WTC11 (cell line): ENCODE results near the gene NSL1. TPM values are rescaled to one million over a fixed set of nuclear protein-coding genes. Genes with fewer than 3 reads are reported as not detected.

Experiments
- ATAC-seq: fragments of 200-7000 bp; cut with Tn5 transposase; 2 replicates; pipeline ENCODE4 v1.10.0; 2021; ENCODE audit warnings: mild to moderate bottlenecking, moderate library complexity
- CTCF ChIA-PET: fragments of 300-600 bp; sonication (Branson Sonifier 250); formaldehyde crosslinking; loops from one replicate; lab custom pipeline; 2021; ENCODE audit warnings: antibody characterized with exemption; lab: Charles Lee
- POLR2A ChIA-PET: fragments of 350-600 bp; sonication (Branson Sonifier 250); formaldehyde crosslinking; loops from one replicate; lab custom pipeline; 2021; ENCODE audit warnings: antibody characterized with exemption; lab: Charles Lee
- DNase-seq: peaks from one replicate; pipeline ENCODE4 v3.0.0; 2021; ENCODE audit warnings: low spot score
- H3K27ac Mint-ChIP-seq: 2 replicates; pipeline ENCODE4 v1.8.0; 2021; ENCODE audit warnings: mixed read lengths
- H3K27me3 Mint-ChIP-seq: 2 replicates; pipeline ENCODE4 v1.8.0; 2021; ENCODE audit warnings: low read depth, mild to moderate bottlenecking, moderate library complexity, mixed read lengths
- H3K36me3 Mint-ChIP-seq: 2 replicates; pipeline ENCODE4 v1.8.0; 2021; ENCODE audit warnings: mixed read lengths
- H3K4me1 Mint-ChIP-seq: 2 replicates; pipeline ENCODE4 v1.8.0; 2022; ENCODE audit warnings: mixed read lengths
- H3K4me3 Mint-ChIP-seq: 2 replicates; pipeline ENCODE4 v1.8.0; 2021; ENCODE audit warnings: mild to moderate bottlenecking, moderate library complexity, mixed read lengths
- H3K9me3 Mint-ChIP-seq: 2 replicates; pipeline ENCODE4 v1.8.0; 2021; ENCODE audit warnings: mixed read lengths
- ATF3 ChIP-seq: sonication (generic); formaldehyde crosslinking; conservative IDR thresholded peaks from 2 replicates; pipeline ENCODE4 v1.8.1; 2022; ENCODE audit warnings: mild to moderate bottlenecking, missing genetic modification reagents
- CBFB ChIP-seq: sonication (generic); formaldehyde crosslinking; IDR thresholded peaks from 2 replicates; pipeline ENCODE4 v1.8.1; 2022; ENCODE audit warnings: mild to moderate bottlenecking, low read depth, missing genetic modification reagents
- E2F1 ChIP-seq: sonication (generic); formaldehyde crosslinking; IDR thresholded peaks from 2 replicates; pipeline ENCODE4 v1.8.0; 2022; ENCODE audit warnings: mild to moderate bottlenecking, missing genetic modification reagents
- HMGXB4 ChIP-seq: sonication (generic); formaldehyde crosslinking; IDR thresholded peaks from 2 replicates; pipeline ENCODE4 v1.8.1; 2023; ENCODE audit warnings: mild to moderate bottlenecking, moderate library complexity, missing genetic modification reagents
- JUN ChIP-seq: sonication (generic); formaldehyde crosslinking; IDR thresholded peaks from 2 replicates; pipeline ENCODE4 v1.8.0; 2023; ENCODE audit warnings: mild to moderate bottlenecking, missing genetic modification reagents
- MXD4 ChIP-seq: fragments of 250-450 bp; sonication (Bioruptor Pico); IDR thresholded peaks from 2 replicates; pipeline ENCODE4 v1.8.0; 2021; ENCODE audit warnings: mild to moderate bottlenecking, moderate library complexity, borderline replicate concordance
- NFE2L1 ChIP-seq: sonication (generic); formaldehyde crosslinking; IDR thresholded peaks from 2 replicates; pipeline ENCODE4 v1.8.1; 2023; ENCODE audit warnings: missing genetic modification reagents
- NFYB ChIP-seq: sonication (generic); formaldehyde crosslinking; conservative IDR thresholded peaks from 2 replicates; pipeline ENCODE4 v1.8.0; 2022; ENCODE audit warnings: low read depth, missing genetic modification reagents
- PRRX2 ChIP-seq: fragments of 250-450 bp; sonication (Bioruptor Pico); IDR thresholded peaks from 2 replicates; pipeline ENCODE4 v1.8.0; 2021; ENCODE audit warnings: mild to moderate bottlenecking
- TEAD1 ChIP-seq: sonication (generic); formaldehyde crosslinking; IDR thresholded peaks from 2 replicates; pipeline ENCODE4 v1.8.0; 2022; ENCODE audit warnings: mild to moderate bottlenecking, missing genetic modification reagents
- USF2 ChIP-seq: sonication (generic); formaldehyde crosslinking; IDR thresholded peaks from 2 replicates; pipeline ENCODE4 v1.8.1; 2023; ENCODE audit warnings: mild to moderate bottlenecking, missing genetic modification reagents, moderate library complexity
- ZNF232 ChIP-seq: sonication (generic); formaldehyde crosslinking; IDR thresholded peaks from 2 replicates; pipeline ENCODE4 v1.8.0; 2022; ENCODE audit warnings: mild to moderate bottlenecking, missing genetic modification reagents
- ZNF317 ChIP-seq: sonication (generic); formaldehyde crosslinking; IDR thresholded peaks from 2 replicates; pipeline ENCODE4 v1.8.1; 2023; ENCODE audit warnings: low read depth, mild to moderate bottlenecking, moderate library complexity, missing genetic modification reagents, borderline replicate concordance
- ZNF416 ChIP-seq: fragments of 250-450 bp; sonication (Bioruptor Pico); IDR thresholded peaks from 2 replicates; pipeline ENCODE4 v1.9.0; 2021; ENCODE audit warnings: mild to moderate bottlenecking, inconsistent platforms
- ZNF671 ChIP-seq: fragments of 250-450 bp; sonication (Bioruptor Pico); IDR thresholded peaks from 2 replicates; pipeline ENCODE4 v1.8.0; 2021; ENCODE audit warnings: mild to moderate bottlenecking
- total RNA-seq: library from RNA; stranded (reverse); gene quantifications from 3 replicates; pipeline ENCODE4 v1.2.3, GENCODE V29; 2021
- TF ChIP-seq, protein P1 (sequence below): sonication (generic); formaldehyde crosslinking; IDR thresholded peaks from 2 replicates; pipeline ENCODE4 v1.8.0; 2023; ENCODE audit warnings: mild to moderate bottlenecking, missing genetic modification reagents
- TF ChIP-seq, protein P2 (sequence below): sonication (generic); formaldehyde crosslinking; IDR thresholded peaks from 2 replicates; pipeline ENCODE4 v1.8.1; 2022; ENCODE audit warnings: missing genetic modification reagents, borderline replicate concordance
- TF ChIP-seq, protein P3 (sequence below): fragments of 250-450 bp; sonication (Bioruptor Pico); IDR thresholded peaks from 2 replicates; pipeline ENCODE4 v1.9.0; 2021; ENCODE audit warnings: mild to moderate bottlenecking, borderline replicate concordance
- TF ChIP-seq, protein P4 (sequence below): sonication (generic); formaldehyde crosslinking; IDR thresholded peaks from 2 replicates; pipeline ENCODE4 v1.8.0; 2022; ENCODE audit warnings: mild to moderate bottlenecking, missing genetic modification reagents

The NSL1 gene
- total RNA-seq, 1 experiment from 2014 or later, result 55.7 TPM

DNA sequence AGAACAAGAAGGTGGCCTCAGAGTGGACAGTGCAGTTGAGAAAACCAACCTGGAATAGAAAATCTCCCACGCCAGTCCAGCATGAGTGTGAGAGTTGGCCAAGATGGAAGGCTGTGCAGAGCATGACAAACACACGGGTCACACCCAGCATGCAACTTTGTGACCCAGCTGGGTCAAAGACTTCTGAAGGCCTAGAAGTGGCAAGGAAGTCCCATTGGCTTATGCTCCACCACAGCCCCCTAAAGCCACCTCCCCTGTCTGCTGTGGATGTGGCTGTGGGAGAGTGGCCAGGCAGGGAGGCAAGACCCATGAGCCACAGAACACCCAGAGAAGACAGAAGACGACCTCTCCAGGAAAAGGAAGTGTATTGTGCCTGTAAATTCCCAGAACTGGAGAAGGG is 105.5 kb downstream of the NSL1 start:
- TF ChIP-seq ATF3 (CRISPR knock-in tag) (no peak), JUN (CRISPR knock-in tag) (no peak), TEAD1 (CRISPR knock-in tag) (no peak), PRRX2 (CRISPR knock-in tag) (no peak), MXD4 (CRISPR knock-in tag) (no peak), NFE2L1 (CRISPR knock-in tag) (no peak), CBFB (no peak), ZNF232 (CRISPR knock-in tag) (no peak), NFYB (CRISPR knock-in tag) (no peak)
- TF ChIP-seq, protein P1, sequence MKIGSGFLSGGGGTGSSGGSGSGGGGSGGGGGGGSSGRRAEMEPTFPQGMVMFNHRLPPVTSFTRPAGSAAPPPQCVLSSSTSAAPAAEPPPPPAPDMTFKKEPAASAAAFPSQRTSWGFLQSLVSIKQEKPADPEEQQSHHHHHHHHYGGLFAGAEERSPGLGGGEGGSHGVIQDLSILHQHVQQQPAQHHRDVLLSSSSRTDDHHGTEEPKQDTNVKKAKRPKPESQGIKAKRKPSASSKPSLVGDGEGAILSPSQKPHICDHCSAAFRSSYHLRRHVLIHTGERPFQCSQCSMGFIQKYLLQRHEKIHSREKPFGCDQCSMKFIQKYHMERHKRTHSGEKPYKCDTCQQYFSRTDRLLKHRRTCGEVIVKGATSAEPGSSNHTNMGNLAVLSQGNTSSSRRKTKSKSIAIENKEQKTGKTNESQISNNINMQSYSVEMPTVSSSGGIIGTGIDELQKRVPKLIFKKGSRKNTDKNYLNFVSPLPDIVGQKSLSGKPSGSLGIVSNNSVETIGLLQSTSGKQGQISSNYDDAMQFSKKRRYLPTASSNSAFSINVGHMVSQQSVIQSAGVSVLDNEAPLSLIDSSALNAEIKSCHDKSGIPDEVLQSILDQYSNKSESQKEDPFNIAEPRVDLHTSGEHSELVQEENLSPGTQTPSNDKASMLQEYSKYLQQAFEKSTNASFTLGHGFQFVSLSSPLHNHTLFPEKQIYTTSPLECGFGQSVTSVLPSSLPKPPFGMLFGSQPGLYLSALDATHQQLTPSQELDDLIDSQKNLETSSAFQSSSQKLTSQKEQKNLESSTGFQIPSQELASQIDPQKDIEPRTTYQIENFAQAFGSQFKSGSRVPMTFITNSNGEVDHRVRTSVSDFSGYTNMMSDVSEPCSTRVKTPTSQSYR (CRISPR knock-in tag), result no peak
- TF ChIP-seq, protein P2, sequence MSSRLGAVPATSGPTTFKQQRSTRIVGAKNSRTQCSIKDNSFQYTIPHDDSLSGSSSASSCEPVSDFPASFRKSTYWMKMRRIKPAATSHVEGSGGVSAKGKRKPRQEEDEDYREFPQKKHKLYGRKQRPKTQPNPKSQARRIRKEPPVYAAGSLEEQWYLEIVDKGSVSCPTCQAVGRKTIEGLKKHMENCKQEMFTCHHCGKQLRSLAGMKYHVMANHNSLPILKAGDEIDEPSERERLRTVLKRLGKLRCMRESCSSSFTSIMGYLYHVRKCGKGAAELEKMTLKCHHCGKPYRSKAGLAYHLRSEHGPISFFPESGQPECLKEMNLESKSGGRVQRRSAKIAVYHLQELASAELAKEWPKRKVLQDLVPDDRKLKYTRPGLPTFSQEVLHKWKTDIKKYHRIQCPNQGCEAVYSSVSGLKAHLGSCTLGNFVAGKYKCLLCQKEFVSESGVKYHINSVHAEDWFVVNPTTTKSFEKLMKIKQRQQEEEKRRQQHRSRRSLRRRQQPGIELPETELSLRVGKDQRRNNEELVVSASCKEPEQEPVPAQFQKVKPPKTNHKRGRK (CRISPR knock-in tag), result no peak
- TF ChIP-seq, protein P3, sequence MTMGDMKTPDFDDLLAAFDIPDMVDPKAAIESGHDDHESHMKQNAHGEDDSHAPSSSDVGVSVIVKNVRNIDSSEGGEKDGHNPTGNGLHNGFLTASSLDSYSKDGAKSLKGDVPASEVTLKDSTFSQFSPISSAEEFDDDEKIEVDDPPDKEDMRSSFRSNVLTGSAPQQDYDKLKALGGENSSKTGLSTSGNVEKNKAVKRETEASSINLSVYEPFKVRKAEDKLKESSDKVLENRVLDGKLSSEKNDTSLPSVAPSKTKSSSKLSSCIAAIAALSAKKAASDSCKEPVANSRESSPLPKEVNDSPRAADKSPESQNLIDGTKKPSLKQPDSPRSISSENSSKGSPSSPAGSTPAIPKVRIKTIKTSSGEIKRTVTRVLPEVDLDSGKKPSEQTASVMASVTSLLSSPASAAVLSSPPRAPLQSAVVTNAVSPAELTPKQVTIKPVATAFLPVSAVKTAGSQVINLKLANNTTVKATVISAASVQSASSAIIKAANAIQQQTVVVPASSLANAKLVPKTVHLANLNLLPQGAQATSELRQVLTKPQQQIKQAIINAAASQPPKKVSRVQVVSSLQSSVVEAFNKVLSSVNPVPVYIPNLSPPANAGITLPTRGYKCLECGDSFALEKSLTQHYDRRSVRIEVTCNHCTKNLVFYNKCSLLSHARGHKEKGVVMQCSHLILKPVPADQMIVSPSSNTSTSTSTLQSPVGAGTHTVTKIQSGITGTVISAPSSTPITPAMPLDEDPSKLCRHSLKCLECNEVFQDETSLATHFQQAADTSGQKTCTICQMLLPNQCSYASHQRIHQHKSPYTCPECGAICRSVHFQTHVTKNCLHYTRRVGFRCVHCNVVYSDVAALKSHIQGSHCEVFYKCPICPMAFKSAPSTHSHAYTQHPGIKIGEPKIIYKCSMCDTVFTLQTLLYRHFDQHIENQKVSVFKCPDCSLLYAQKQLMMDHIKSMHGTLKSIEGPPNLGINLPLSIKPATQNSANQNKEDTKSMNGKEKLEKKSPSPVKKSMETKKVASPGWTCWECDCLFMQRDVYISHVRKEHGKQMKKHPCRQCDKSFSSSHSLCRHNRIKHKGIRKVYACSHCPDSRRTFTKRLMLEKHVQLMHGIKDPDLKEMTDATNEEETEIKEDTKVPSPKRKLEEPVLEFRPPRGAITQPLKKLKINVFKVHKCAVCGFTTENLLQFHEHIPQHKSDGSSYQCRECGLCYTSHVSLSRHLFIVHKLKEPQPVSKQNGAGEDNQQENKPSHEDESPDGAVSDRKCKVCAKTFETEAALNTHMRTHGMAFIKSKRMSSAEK (CRISPR knock-in tag), result no peak
- CTCF ChIA-PET, result interaction anchor here (1.3 kb wide), 1 partner anchor 64 kb away, joined by 3 read pairs; no protein-coding TSS in a partner anchor
- Mint-ChIP-seq H3K4me1 (peaks cover 11% of the 10 kb centered on the region), H3K9me3 (no peaks in the 10 kb centered on the region), H3K27me3 (no peaks in the 10 kb centered on the region; the same call in 1 of the 2 replicates), H3K36me3 (no peaks in the 10 kb centered on the region), H3K27ac (no peak overlapping the region), H3K4me3 (no peak overlapping the region)
- POLR2A ChIA-PET, result no interaction called here
- no peak for ATAC-seq
- DNase-seq, result no peak

- no peak overlapping the region for H3K27ac Mint-ChIP-seq
- peaks cover 15% of the 10 kb centered on the region for H3K4me1 Mint-ChIP-seq
- CTCF ChIA-PET, result no interaction called here
- H3K9me3 Mint-ChIP-seq, result no peaks in the 10 kb centered on the region
- no peak overlapping the region for H3K4me3 Mint-ChIP-seq
- H3K36me3 Mint-ChIP-seq, result no peaks in the 10 kb centered on the region
- POLR2A ChIA-PET, result no interaction called here
- ATAC-seq, result no peak
- no peaks in the 10 kb centered on the region for H3K27me3 Mint-ChIP-seq
- DNase-seq, result no peak
- TF ChIP-seq, protein P4, sequence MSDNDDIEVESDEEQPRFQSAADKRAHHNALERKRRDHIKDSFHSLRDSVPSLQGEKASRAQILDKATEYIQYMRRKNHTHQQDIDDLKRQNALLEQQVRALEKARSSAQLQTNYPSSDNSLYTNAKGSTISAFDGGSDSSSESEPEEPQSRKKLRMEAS, result no peak
- TF ChIP-seq CBFB (no peak), ZNF416 (CRISPR knock-in tag) (no peak), HMGXB4 (CRISPR knock-in tag) (no peak), USF2 (CRISPR knock-in tag) (no peak), E2F1 (no peak), ZNF317 (CRISPR knock-in tag) (no peak), ZNF671 (CRISPR knock-in tag) (no peak)
Observed at GRCh38 chr1:212685429-212685828, 106.1 kb downstream of the NSL1 start.
